ENCODE measurements around the gene GALR2. TPM values are rescaled to one million over a fixed set of nuclear protein-coding genes. Genes with fewer than 3 reads are reported as not detected.

Gene GALR2
- total RNA-seq, 2 experiments from 2014 or later: 0.29 to 0.47 TPM

- DNase-seq: peak; percentile 94
- H3K27me3 Mint-ChIP-seq: no peaks in the 10 kb centered on the region
- no peaks in the 10 kb centered on the region for H3K9me3 Mint-ChIP-seq (ENCODE audit: low read depth)
- ATAC-seq: peak; percentile 94
- H3K4me1 Mint-ChIP-seq: peaks cover 16% of the 10 kb centered on the region
- peak within 1 kb of the TSS; percentile 97 for H3K27ac Mint-ChIP-seq
- CTCF ChIA-PET: interaction anchor here (0.8 to 4.0 kb wide), 22 partner anchors 8 to 282 kb away, joined by 3 to 21 read pairs (median 4); partner anchors contain the start of genes PRPSAP1 and ZACN
- H3K36me3 Mint-ChIP-seq: peaks cover 25% of the 10 kb centered on the region
- peak within 1 kb of the TSS; percentile 98 for H3K4me3 Mint-ChIP-seq
These were observed 28.9 kb downstream of the GALR2 start, which contains the start of gene EXOC7 for GRCh38 chr17:76103274-76104139. Gene EXOC7 (minus strand): TSS chr17:76103787. CDS start chr17:76103692, 95 bp downstream.

DNA sequence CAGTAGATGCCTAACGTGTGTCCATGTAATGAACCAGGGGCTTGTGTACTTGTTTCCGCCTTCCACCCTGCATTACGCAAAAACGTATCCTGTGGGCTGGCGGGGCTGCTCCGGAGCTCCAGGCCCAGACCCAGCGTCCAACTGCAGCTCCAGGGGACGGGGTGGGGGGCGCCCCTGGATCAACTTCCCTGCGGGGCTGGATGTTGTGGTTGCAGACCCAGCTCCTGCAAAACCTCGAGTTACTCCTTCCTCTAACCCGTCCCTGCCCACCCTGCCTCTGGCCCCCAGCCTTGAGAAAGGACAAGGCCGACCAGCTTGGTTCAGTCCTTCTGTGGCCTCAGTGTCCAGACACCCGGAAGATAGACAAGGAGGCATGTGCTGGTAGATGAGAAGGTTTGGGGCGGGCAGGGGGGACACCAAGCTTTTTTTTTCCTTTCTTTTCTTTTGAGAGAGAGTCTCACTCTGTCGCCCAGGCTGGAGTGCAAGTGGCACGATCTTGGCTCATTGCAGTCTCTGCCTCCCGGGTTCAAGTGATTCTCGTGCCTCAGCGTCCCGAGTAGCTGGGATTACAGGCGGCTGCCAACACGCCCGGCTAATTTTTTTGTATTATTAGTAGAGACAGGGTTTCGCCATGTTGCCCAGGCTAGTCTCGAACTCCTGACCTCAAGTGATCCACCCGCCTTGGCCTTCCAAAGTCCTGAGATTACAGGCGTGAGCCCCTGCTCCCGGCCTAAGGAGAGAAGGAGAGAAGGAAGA, 29.7 kb downstream of the GALR2 start:
- CTCF ChIA-PET: interaction anchor here (0.9 to 4.0 kb wide), 15 partner anchors 8 to 281 kb away, joined by 3 to 21 read pairs (median 5); partner anchors contain the start of gene ZACN
- DNase-seq (no peak), ATAC-seq (no peak)
- Mint-ChIP-seq H3K27ac (peak overlapping the region; percentile 97), H3K36me3 (peaks cover 20% of the 10 kb centered on the region), H3K4me1 (peaks cover 16% of the 10 kb centered on the region), H3K4me3 (peak overlapping the region; percentile 98), H3K9me3 (ENCODE audit: low read depth) (no peaks in the 10 kb centered on the region), H3K27me3 (no peaks in the 10 kb centered on the region)

GRCh38 chr17:76104896-76105231, 30.3 kb downstream of the GALR2 start:
- Mint-ChIP-seq H3K27me3 (no peaks in the 10 kb centered on the region), H3K9me3 (ENCODE audit: low read depth) (no peaks in the 10 kb centered on the region), H3K4me1 (peaks cover 16% of the 10 kb centered on the region), H3K4me3 (peak overlapping the region; percentile 98), H3K27ac (peak overlapping the region; percentile 59), H3K36me3 (peaks cover 16% of the 10 kb centered on the region)
- ATAC-seq (no peak), DNase-seq (no peak)
- CTCF ChIA-PET: interaction anchor here (1.0 to 4.0 kb wide), 8 partner anchors 11 to 160 kb away, joined by 3 to 13 read pairs (median 5); partner anchors contain the start of gene ZACN

DNA sequence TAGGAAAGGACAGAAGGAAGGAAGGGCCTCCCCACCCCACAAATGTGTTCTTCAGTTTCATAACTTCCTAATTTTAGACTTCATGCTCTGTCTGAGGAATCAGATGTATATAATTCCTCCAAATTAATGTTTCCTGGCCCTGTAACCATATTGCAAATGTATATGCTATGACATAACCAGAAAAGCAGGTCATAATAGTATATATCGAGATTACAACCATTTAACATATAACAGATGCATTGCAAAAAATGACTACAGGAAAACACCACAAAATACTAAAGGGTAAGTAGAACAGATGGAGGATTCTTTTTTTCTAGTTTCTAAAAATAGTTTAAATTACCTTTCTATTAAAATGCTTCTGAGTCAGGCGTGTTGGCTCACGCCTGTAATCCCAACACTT, 32.1 kb downstream of the GALR2 start:
- Mint-ChIP-seq H3K36me3 (peaks cover 6% of the 10 kb centered on the region), H3K27ac (no peak overlapping the region), H3K9me3 (ENCODE audit: low read depth) (no peaks in the 10 kb centered on the region), H3K27me3 (no peaks in the 10 kb centered on the region), H3K4me1 (peaks cover 14% of the 10 kb centered on the region), H3K4me3 (no peak overlapping the region)
- no peak for ATAC-seq
- CTCF ChIA-PET: interaction anchor here (1.2 to 4.2 kb wide), 7 partner anchors 9 to 173 kb away, joined by 4 to 17 read pairs (median 6); no protein-coding TSS in a partner anchor
- no peak for DNase-seq

- Mint-ChIP-seq H3K4me3 (no peak overlapping the region), H3K9me3 (ENCODE audit: low read depth) (no peaks in the 10 kb centered on the region), H3K4me1 (peaks cover 8% of the 10 kb centered on the region), H3K36me3 (peaks cover 2% of the 10 kb centered on the region), H3K27me3 (no peaks in the 10 kb centered on the region), H3K27ac (no peak overlapping the region)
- no peak for DNase-seq
- no peak for ATAC-seq
- CTCF ChIA-PET: interaction anchor here (1.0 to 4.2 kb wide), 7 partner anchors 11 to 172 kb away, joined by 4 to 17 read pairs (median 6); no protein-coding TSS in a partner anchor
These were observed 32.9 kb downstream of the GALR2 start for GRCh38 chr17:76107509-76107908.

DNA sequence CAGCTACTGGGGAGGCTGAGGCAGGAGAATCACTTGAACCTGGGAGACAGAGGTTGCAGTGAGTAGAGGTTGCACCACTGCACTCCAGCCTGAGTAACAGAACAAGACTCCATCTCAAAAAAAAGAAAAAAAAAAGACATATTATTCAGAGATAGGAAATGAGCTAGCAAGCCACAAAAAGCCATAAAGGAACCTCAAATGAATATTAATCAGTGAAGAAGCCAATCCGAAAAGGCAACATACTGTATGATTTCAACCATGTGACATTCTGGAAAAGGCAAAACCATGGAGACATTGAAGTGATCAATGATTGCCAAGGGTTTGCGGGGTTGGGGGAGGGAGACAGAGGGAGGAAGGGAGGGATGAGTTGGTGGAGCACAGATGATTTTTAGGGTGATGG, 37.4 kb downstream of the GALR2 start:
- ATAC-seq: no peak
- H3K9me3 Mint-ChIP-seq (ENCODE audit: low read depth): no peaks in the 10 kb centered on the region
- CTCF ChIA-PET: interaction anchor here (0.9 to 17.4 kb wide), 6 partner anchors 9 to 286 kb away, joined by 3 to 308 read pairs (median 4); partner anchors contain the start of gene EXOC7
- H3K36me3 Mint-ChIP-seq: no peaks in the 10 kb centered on the region
- no peak overlapping the region for H3K27ac Mint-ChIP-seq
- H3K4me1 Mint-ChIP-seq: no peaks in the 10 kb centered on the region
- H3K27me3 Mint-ChIP-seq: no peaks in the 10 kb centered on the region
- no peak for DNase-seq
- H3K4me3 Mint-ChIP-seq: no peak overlapping the region

- no peak overlapping the region for H3K27ac Mint-ChIP-seq
- ATAC-seq (no peak), DNase-seq (no peak)
- CTCF ChIA-PET: interaction anchor here (1.2 to 17.4 kb wide), 6 partner anchors 9 to 283 kb away, joined by 3 to 308 read pairs (median 4); partner anchors contain the start of gene CDK3
- no peak overlapping the region for H3K4me3 Mint-ChIP-seq
- no peaks in the 10 kb centered on the region for H3K36me3 Mint-ChIP-seq
- H3K9me3 Mint-ChIP-seq (ENCODE audit: low read depth): no peaks in the 10 kb centered on the region
- H3K27me3 Mint-ChIP-seq: no peaks in the 10 kb centered on the region
- H3K4me1 Mint-ChIP-seq: no peaks in the 10 kb centered on the region
These were observed 40.7 kb downstream of the GALR2 start for GRCh38 chr17:76115138-76115754.

- Mint-ChIP-seq H3K27me3 (no peaks in the 10 kb centered on the region), H3K27ac (no peak overlapping the region), H3K9me3 (ENCODE audit: low read depth) (no peaks in the 10 kb centered on the region), H3K36me3 (no peaks in the 10 kb centered on the region), H3K4me1 (peaks cover 7% of the 10 kb centered on the region), H3K4me3 (no peak overlapping the region)
- ATAC-seq (no peak), DNase-seq (no peak)
- CTCF ChIA-PET: interaction anchor here (0.8 to 17.4 kb wide), 17 partner anchors 10 to 181 kb away, joined by 3 to 308 read pairs (median 5); partner anchors contain the start of genes CDK3 and EXOC7
These were observed 45.1 kb downstream of the GALR2 start for GRCh38 chr17:76119409-76120371.

GRCh38 chr17:76120658-76121008, 46.1 kb downstream of the GALR2 start:
- ATAC-seq: no peak
- no peak overlapping the region for H3K4me3 Mint-ChIP-seq
- peaks cover 7% of the 10 kb centered on the region for H3K4me1 Mint-ChIP-seq
- no peak for DNase-seq
- H3K36me3 Mint-ChIP-seq: no peaks in the 10 kb centered on the region
- CTCF ChIA-PET: interaction anchor here (1.0 to 17.4 kb wide), 24 partner anchors 8 to 180 kb away, joined by 3 to 308 read pairs (median 8); partner anchors contain the start of genes EXOC7 and FOXJ1
- H3K27ac Mint-ChIP-seq: peak overlapping the region; percentile 54
- H3K27me3 Mint-ChIP-seq: no peaks in the 10 kb centered on the region
- H3K9me3 Mint-ChIP-seq (ENCODE audit: low read depth): no peaks in the 10 kb centered on the region

DNA sequence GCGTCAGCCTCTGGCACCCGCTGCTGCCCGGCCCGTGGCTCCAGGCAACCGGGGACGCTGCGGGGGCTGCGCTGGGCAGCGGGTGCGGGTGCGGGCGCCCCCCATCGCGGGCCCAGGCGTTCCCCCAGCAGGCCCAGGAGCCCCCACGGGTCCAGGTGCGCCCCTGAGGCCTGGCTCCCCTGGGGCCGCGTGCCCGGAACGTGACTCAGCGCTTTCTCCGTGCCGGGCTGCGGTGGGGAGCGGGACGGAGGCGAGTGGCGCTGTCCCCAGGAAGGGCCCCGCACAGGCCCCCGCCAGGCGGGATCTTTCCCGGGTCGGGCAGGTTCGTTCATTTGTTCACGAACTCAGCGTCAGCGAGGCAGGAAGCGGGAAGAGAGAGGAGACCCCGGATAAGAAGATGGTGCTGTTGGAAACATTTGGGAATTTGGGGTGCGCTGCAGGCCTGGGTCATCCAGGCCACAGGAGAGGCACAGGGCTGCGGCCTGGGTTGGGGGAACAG, 47.4 kb downstream of the GALR2 start:
- Mint-ChIP-seq H3K27ac (peak overlapping the region; percentile 77), H3K4me3 (no peak overlapping the region), H3K4me1 (peaks cover 14% of the 10 kb centered on the region), H3K27me3 (no peaks in the 10 kb centered on the region), H3K36me3 (no peaks in the 10 kb centered on the region), H3K9me3 (ENCODE audit: low read depth) (no peaks in the 10 kb centered on the region)
- ATAC-seq (peak; percentile 8), DNase-seq (no peak)
- CTCF ChIA-PET: interaction anchor here (0.8 to 17.4 kb wide), 35 partner anchors 10 to 347 kb away, joined by 3 to 308 read pairs (median 6); partner anchors contain the start of genes EXOC7, FOXJ1 and UBALD2

GRCh38 chr17:76122431-76123190, 48.0 kb downstream of the GALR2 start:
- Mint-ChIP-seq H3K27ac (peak overlapping the region; percentile 77), H3K36me3 (no peaks in the 10 kb centered on the region), H3K4me3 (no peak overlapping the region), H3K4me1 (peaks cover 18% of the 10 kb centered on the region), H3K27me3 (no peaks in the 10 kb centered on the region), H3K9me3 (ENCODE audit: low read depth) (no peaks in the 10 kb centered on the region)
- CTCF ChIA-PET: interaction anchor here (1.2 to 17.4 kb wide), 12 partner anchors 10 to 275 kb away, joined by 3 to 308 read pairs (median 10); partner anchors contain the start of gene UBALD2
- DNase-seq (no peak), ATAC-seq (no peak)
